Measurements from ENCODE around the gene ESAM.

GRCh38 chr11:124769806-124770774 is 8.0 kb upstream of the ESAM start:
- TF ChIP-seq CTCF (IDR thresholded peaks at IDR 0.05; ENCODE audit: low read length) (no peak), EZH2 (optimal IDR thresholded peaks at IDR 0.05; ENCODE audit: low read depth, low read length) (no peak), EZH2phosphoT487 (IDR thresholded peaks at IDR 0.05; ENCODE audit: low read length) (no peak)

Data from MM.1S (cell line).